Neural cell (in vitro differentiated cells): Measurements from ENCODE around the gene CD226.

Source experiments
- EP300 ChIP-seq: fragments of 450-650 bp; conservative IDR thresholded peaks from 2 replicates; pipeline ENCODE4 v1.6.1; 2014; ENCODE audit warnings: antibody characterized with exemption, mild to moderate bottlenecking, moderate library complexity; ENCODE audit not compliant: poor library complexity, severe bottlenecking
- EZH2 ChIP-seq: fragments of 200-600, 300-800 bp; shearing (Covaris generic), sonication (generic); IDR thresholded peaks from 2 replicates; pipeline ENCODE4 v1.6.1; 2014; ENCODE audit warnings: antibody characterized with exemption, low read length, borderline replicate concordance, mild to moderate bottlenecking; ENCODE audit not compliant: insufficient read depth, poor library complexity, severe bottlenecking
- POLR2AphosphoS5 ChIP-seq: IDR thresholded peaks from 2 replicates; pipeline ENCODE4 v1.6.1; 2012
- RAD21 ChIP-seq: fragments of 450-650 bp; conservative IDR thresholded peaks from 2 replicates; pipeline ENCODE4 v1.6.1; 2014; ENCODE audit warnings: antibody characterized with exemption, mild to moderate bottlenecking, moderate library complexity
- SMC3 ChIP-seq: fragments of 450-650 bp; conservative IDR thresholded peaks from 2 replicates; pipeline ENCODE4 v1.6.1; 2014; ENCODE audit warnings: antibody characterized with exemption, mild to moderate bottlenecking, moderate library complexity; ENCODE audit not compliant: poor library complexity
- TAF1 ChIP-seq: IDR thresholded peaks from 2 replicates; pipeline ENCODE4 v1.6.1; 2012; ENCODE audit warnings: low read depth
- TF ChIP-seq, protein P1 (sequence below): fragments of 450-650 bp; IDR thresholded peaks from 2 replicates; pipeline ENCODE4 v1.5.1; 2014; ENCODE audit warnings: antibody characterized with exemption, mild to moderate bottlenecking, moderate library complexity; ENCODE audit not compliant: poor library complexity, severe bottlenecking

DNA sequence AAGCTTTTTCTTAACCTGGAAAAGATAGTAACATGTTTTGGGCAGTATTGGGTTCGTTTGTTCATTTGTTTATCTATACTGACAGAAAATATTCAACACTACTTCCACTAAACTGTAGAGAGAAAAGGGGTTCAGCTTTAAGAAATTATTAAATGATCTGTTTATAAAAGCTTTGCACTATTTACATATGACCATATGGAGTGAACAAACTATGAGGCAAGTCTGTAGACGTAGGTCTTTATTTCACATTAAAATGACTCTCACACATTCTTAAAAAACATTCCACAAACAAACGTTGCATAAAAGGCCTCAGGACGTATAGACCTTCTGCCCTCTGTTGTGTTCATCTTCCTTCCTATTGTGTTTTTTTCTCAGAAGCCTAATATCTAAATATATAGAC lies 94.6 kb downstream of the CD226 start:
- TF ChIP-seq, protein P1, sequence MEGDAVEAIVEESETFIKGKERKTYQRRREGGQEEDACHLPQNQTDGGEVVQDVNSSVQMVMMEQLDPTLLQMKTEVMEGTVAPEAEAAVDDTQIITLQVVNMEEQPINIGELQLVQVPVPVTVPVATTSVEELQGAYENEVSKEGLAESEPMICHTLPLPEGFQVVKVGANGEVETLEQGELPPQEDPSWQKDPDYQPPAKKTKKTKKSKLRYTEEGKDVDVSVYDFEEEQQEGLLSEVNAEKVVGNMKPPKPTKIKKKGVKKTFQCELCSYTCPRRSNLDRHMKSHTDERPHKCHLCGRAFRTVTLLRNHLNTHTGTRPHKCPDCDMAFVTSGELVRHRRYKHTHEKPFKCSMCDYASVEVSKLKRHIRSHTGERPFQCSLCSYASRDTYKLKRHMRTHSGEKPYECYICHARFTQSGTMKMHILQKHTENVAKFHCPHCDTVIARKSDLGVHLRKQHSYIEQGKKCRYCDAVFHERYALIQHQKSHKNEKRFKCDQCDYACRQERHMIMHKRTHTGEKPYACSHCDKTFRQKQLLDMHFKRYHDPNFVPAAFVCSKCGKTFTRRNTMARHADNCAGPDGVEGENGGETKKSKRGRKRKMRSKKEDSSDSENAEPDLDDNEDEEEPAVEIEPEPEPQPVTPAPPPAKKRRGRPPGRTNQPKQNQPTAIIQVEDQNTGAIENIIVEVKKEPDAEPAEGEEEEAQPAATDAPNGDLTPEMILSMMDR, result no peak
- TF ChIP-seq EP300 (no peak), RAD21 (no peak), SMC3 (no peak), TAF1 (no peak), POLR2AphosphoS5 (no peak), EZH2 (no peak)
